HL-60 (cell line): ENCODE results near the gene PRMT1.

Experiments
- TF ChIP-seq, protein P1 (sequence below): IDR thresholded peaks from one replicate; pipeline ENCODE4 v1.5.1; 2011; ENCODE audit warnings: low read length, control low read depth, inconsistent platforms; ENCODE audit not compliant: insufficient read depth
- TF ChIP-seq, protein P2 (sequence below): IDR thresholded peaks from 2 replicates; pipeline ENCODE4 v1.6.1; 2012; ENCODE audit warnings: low read depth; ENCODE audit not compliant: insufficient replicate concordance

DNA sequence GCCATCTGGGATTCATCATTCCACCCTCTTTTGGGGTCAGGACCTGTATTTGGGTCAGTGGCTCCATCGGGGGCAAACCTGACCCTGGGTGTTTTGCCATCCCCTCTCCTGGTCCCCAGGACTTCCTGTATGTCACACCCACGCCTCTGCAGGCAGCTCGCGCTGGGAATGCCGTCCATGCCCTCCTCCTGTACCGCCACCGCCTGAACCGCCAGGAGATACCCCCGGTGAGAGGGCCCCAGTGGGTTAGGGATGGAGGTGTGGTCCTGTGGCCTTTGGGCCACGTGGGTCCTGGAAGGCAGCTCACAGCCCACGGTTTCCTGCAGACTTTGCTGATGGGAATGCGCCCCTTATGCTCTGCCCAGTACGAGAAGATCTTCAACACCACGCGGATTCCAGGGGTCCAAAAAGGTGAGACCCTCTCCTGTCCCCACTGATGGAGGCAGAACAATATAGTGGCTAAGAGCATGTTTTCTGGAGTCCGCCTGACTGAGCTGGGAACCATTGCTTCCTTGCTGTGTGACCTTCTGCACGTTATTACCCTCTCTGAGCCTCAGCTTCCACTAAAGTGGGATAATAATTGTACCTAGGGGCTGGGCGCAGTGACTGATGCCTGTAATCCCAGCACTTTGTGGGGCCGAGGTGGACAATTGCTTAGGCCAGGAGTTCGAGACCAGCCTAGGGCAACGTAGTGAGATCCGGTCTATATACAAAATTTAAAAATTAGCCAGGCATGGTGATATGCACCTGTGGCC, 28.0 kb downstream of the PRMT1 start:
- TF ChIP-seq, protein P1, sequence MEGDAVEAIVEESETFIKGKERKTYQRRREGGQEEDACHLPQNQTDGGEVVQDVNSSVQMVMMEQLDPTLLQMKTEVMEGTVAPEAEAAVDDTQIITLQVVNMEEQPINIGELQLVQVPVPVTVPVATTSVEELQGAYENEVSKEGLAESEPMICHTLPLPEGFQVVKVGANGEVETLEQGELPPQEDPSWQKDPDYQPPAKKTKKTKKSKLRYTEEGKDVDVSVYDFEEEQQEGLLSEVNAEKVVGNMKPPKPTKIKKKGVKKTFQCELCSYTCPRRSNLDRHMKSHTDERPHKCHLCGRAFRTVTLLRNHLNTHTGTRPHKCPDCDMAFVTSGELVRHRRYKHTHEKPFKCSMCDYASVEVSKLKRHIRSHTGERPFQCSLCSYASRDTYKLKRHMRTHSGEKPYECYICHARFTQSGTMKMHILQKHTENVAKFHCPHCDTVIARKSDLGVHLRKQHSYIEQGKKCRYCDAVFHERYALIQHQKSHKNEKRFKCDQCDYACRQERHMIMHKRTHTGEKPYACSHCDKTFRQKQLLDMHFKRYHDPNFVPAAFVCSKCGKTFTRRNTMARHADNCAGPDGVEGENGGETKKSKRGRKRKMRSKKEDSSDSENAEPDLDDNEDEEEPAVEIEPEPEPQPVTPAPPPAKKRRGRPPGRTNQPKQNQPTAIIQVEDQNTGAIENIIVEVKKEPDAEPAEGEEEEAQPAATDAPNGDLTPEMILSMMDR = no peak
- TF ChIP-seq, protein P2, sequence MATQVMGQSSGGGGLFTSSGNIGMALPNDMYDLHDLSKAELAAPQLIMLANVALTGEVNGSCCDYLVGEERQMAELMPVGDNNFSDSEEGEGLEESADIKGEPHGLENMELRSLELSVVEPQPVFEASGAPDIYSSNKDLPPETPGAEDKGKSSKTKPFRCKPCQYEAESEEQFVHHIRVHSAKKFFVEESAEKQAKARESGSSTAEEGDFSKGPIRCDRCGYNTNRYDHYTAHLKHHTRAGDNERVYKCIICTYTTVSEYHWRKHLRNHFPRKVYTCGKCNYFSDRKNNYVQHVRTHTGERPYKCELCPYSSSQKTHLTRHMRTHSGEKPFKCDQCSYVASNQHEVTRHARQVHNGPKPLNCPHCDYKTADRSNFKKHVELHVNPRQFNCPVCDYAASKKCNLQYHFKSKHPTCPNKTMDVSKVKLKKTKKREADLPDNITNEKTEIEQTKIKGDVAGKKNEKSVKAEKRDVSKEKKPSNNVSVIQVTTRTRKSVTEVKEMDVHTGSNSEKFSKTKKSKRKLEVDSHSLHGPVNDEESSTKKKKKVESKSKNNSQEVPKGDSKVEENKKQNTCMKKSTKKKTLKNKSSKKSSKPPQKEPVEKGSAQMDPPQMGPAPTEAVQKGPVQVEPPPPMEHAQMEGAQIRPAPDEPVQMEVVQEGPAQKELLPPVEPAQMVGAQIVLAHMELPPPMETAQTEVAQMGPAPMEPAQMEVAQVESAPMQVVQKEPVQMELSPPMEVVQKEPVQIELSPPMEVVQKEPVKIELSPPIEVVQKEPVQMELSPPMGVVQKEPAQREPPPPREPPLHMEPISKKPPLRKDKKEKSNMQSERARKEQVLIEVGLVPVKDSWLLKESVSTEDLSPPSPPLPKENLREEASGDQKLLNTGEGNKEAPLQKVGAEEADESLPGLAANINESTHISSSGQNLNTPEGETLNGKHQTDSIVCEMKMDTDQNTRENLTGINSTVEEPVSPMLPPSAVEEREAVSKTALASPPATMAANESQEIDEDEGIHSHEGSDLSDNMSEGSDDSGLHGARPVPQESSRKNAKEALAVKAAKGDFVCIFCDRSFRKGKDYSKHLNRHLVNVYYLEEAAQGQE = no peak
